ENCODE measurements around the gene ANXA6.

Gene ANXA6

GRCh38 chr5:151097820-151098767 is 59.5 kb downstream of the ANXA6 start:
- DNase-seq: no peak

- no peak for DNase-seq
These were observed 60.5 kb downstream of the ANXA6 start for GRCh38 chr5:151097061-151097460.

GRCh38 chr5:151096001-151096373 is 61.6 kb downstream of the ANXA6 start:
- DNase-seq: no peak

GRCh38 chr5:151095341-151096000 is 62.1 kb downstream of the ANXA6 start:
- DNase-seq: peak; percentile 67

- no peak for DNase-seq
These were observed 62.7 kb downstream of the ANXA6 start for GRCh38 chr5:151094852-151095245.

GRCh38 chr5:151094030-151094851 is 63.3 kb downstream of the ANXA6 start:
- DNase-seq: no peak

- no peak for DNase-seq
These were observed 64.1 kb downstream of the ANXA6 start for GRCh38 chr5:151093476-151093889.

- DNase-seq: no peak
These were observed 64.8 kb downstream of the ANXA6 start for GRCh38 chr5:151092762-151093161.

GRCh38 chr5:151089726-151090125 is 67.9 kb downstream of the ANXA6 start:
- no peak for DNase-seq

- no peak for DNase-seq
These were observed 68.6 kb downstream of the ANXA6 start for GRCh38 chr5:151088986-151089385.

- DNase-seq: no peak
These were observed 70.1 kb downstream of the ANXA6 start for GRCh38 chr5:151087486-151087885.

GRCh38 chr5:151086905-151087360 is 70.6 kb downstream of the ANXA6 start:
- DNase-seq: no peak

GRCh38 chr5:151086192-151086869 is 71.2 kb downstream of the ANXA6 start:
- no peak for DNase-seq

- DNase-seq: no peak
These were observed 72.0 kb downstream of the ANXA6 start for GRCh38 chr5:151085517-151086041.

- no peak for DNase-seq
These were observed 73.2 kb downstream of the ANXA6 start for GRCh38 chr5:151084363-151084762.

GRCh38 chr5:151083081-151083676 is 74.4 kb downstream of the ANXA6 start:
- DNase-seq: no peak

- DNase-seq: peak; percentile 70
These were observed 75.2 kb downstream of the ANXA6 start for GRCh38 chr5:151082282-151082902.

- no peak for DNase-seq
These were observed 75.9 kb downstream of the ANXA6 start for GRCh38 chr5:151081431-151082281.

GRCh38 chr5:151080613-151081430 is 76.8 kb downstream of the ANXA6 start, which contains the start of gene TNIP1:
Gene TNIP1, minus strand, starts transcription at chr5:151081034. Its CDS starts 15,939 bp downstream, at chr5:151065095.
- DNase-seq: peak; percentile 96

Measured in islet precursor cell (in vitro differentiated cells).